Neural cell (in vitro differentiated cells): ENCODE results near the gene RGP1.

Source experiments
- POLR2AphosphoS5 ChIP-seq: IDR thresholded peaks from 2 replicates; pipeline ENCODE4 v1.6.1; 2012
- TF ChIP-seq, protein P1 (sequence below): fragments of 450-650 bp; IDR thresholded peaks from 2 replicates; pipeline ENCODE4 v1.5.1; 2014; ENCODE audit warnings: antibody characterized with exemption, mild to moderate bottlenecking, moderate library complexity; ENCODE audit not compliant: poor library complexity, severe bottlenecking
- TF ChIP-seq, protein P2 (sequence below): IDR thresholded peaks from 2 replicates; pipeline ENCODE4 v1.6.1; 2012; ENCODE audit warnings: borderline replicate concordance

- TF ChIP-seq POLR2AphosphoS5: no peak
- TF ChIP-seq, protein P1, sequence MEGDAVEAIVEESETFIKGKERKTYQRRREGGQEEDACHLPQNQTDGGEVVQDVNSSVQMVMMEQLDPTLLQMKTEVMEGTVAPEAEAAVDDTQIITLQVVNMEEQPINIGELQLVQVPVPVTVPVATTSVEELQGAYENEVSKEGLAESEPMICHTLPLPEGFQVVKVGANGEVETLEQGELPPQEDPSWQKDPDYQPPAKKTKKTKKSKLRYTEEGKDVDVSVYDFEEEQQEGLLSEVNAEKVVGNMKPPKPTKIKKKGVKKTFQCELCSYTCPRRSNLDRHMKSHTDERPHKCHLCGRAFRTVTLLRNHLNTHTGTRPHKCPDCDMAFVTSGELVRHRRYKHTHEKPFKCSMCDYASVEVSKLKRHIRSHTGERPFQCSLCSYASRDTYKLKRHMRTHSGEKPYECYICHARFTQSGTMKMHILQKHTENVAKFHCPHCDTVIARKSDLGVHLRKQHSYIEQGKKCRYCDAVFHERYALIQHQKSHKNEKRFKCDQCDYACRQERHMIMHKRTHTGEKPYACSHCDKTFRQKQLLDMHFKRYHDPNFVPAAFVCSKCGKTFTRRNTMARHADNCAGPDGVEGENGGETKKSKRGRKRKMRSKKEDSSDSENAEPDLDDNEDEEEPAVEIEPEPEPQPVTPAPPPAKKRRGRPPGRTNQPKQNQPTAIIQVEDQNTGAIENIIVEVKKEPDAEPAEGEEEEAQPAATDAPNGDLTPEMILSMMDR: no peak
- TF ChIP-seq, protein P2, sequence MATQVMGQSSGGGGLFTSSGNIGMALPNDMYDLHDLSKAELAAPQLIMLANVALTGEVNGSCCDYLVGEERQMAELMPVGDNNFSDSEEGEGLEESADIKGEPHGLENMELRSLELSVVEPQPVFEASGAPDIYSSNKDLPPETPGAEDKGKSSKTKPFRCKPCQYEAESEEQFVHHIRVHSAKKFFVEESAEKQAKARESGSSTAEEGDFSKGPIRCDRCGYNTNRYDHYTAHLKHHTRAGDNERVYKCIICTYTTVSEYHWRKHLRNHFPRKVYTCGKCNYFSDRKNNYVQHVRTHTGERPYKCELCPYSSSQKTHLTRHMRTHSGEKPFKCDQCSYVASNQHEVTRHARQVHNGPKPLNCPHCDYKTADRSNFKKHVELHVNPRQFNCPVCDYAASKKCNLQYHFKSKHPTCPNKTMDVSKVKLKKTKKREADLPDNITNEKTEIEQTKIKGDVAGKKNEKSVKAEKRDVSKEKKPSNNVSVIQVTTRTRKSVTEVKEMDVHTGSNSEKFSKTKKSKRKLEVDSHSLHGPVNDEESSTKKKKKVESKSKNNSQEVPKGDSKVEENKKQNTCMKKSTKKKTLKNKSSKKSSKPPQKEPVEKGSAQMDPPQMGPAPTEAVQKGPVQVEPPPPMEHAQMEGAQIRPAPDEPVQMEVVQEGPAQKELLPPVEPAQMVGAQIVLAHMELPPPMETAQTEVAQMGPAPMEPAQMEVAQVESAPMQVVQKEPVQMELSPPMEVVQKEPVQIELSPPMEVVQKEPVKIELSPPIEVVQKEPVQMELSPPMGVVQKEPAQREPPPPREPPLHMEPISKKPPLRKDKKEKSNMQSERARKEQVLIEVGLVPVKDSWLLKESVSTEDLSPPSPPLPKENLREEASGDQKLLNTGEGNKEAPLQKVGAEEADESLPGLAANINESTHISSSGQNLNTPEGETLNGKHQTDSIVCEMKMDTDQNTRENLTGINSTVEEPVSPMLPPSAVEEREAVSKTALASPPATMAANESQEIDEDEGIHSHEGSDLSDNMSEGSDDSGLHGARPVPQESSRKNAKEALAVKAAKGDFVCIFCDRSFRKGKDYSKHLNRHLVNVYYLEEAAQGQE: no peak
Measured at GRCh38 chr9:35725362-35725761, 23.7 kb upstream of the RGP1 start.
